HG03460 (cell line): ENCODE results near the gene COLQ.
"Not testable (repeated sequence)": the region's sequence is repeated elsewhere in the genome, so short reads cannot be mapped to it uniquely, and the experiment has no call there.

Experiments used
- ATAC-seq: cut with Tn5 transposase; IDR thresholded peaks from one replicate; pipeline ENCODE4 v1.9.1; 2021; ENCODE audit not compliant: unreplicated experiment

Gene COLQ

DNA sequence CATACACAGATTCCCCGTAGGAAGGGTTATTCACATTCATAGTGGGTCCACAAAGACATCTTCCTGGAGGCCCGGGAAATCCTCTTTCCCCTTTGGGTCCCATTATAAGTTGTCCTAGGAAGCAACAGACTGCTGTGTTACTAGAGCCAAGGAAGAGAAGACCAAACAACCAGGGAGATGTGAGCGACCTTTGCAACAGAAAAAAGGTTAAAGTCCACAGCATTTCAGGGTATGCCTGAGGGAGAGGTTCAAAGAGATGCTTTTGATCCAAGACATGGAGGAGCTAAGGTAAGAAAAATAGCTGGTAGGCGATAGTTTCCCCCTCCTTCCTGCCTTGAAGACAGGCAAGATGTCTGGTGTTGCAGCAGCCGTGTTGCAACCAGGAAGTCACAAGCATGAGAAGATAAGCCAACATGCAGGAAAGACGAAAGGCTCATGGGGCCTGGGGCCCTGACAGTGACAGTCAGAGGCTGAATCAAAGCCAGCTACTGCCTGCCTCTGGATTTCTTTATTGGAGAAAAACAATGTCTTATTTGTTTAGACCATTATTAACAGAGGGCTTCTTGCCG, 63.2 kb downstream of the COLQ start:
- no peak for ATAC-seq

DNA sequence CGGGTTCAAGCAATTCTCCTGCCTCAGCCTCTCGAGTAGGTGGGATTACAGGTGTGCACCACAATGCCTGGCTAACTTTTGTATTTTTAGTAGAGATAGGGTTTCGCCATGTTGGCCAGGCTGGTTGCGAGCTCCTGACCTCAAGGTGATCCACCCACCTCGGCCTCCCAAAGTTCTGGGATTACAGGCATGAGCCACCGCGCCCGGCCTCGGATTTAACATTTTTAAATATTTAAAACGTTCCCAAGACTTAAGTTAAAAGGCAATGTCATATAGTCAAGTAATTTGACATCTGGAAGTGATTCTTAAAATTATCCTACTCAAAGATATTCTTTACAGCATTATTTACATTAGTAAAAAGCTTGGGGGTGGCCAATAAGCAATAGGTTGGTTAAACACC, 64.6 kb downstream of the COLQ start:
- ATAC-seq = not testable (repeated sequence)

GRCh38 chr3:15456321-15456720, 65.2 kb downstream of the COLQ start:
- ATAC-seq = no peak

DNA sequence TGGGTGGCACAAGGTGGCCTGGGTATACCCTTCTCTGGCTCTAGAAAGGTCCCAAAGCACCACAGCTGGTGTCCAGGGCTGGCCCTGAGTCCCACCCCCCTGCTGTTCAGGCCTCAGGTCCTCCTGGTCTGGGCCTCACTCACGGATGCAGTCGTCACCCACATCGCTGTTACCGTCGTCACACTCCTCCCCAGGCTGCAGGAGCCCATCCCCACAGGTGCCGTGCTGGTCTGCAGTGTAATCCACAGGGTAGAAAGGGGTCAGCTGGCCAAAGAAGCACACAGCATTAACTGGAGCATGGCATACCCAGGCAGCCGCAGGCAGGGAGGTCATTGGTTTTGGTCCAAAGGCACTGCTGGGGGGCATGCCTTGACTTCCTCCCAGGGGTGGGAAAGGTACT, 65.8 kb downstream of the COLQ start:
- no peak for ATAC-seq

GRCh38 chr3:15454965-15455364, 66.5 kb downstream of the COLQ start:
- ATAC-seq = no peak

- no peak for ATAC-seq
Measured at GRCh38 chr3:15453991-15454625, 67.4 kb downstream of the COLQ start.

GRCh38 chr3:15453501-15453900, 68.0 kb downstream of the COLQ start:
- no peak for ATAC-seq

- no peak for ATAC-seq
Measured at GRCh38 chr3:15452961-15453360, 68.5 kb downstream of the COLQ start.

- no peak for ATAC-seq
Measured at GRCh38 chr3:15452156-15452555, 69.3 kb downstream of the COLQ start.

DNA sequence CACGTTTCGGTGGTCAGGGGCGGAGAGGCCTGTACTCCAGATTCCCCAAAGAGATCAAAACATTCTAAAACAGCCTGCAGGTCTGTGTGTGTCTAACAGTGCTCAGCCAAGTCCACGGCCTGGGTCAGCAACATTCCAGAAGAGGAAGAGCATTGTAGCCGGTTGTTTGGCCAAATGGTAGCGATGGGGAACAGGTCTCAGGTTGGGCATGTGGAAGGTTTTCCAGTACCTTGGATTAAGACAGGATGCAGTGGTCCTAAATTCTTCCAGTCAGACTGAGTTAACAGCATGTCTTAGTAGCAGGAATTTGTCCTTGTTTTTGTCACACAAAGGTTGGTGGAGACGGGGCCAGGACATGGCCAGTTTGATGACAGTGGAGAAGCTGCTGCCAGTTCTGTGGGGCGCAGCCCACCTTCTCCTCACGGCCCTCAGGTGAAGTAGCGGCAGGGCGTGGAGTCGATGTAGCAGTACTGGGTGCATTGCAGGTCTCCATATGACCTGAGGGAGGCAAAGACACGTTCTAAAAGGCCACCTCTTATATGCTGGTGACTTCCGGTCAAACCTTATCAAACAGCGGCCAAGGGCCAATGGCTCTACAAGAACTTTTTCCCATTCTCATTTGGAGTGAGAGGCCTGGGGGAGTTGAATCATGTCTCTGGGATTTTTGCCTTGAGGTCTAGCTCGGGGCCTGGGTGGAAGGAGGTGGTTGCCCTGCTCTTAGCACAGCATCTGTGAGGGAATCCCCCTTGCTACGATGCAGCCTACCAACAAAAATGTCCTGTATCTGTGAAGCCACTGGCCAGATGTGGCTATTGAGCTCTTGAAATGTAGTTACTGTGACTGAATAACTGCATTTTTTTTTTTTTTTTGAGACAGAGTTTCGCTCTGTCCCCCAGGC, 70.0 kb downstream of the COLQ start:
- no peak for ATAC-seq

GRCh38 chr3:15450438-15451215, 70.9 kb downstream of the COLQ start:
- no peak for ATAC-seq

GRCh38 chr3:15449489-15450224, 71.8 kb downstream of the COLQ start:
- no peak for ATAC-seq

GRCh38 chr3:15443826-15444524, 77.5 kb downstream of the COLQ start:
- no peak for ATAC-seq

- ATAC-seq = no peak
Measured at GRCh38 chr3:15440891-15441290, 80.6 kb downstream of the COLQ start.

DNA sequence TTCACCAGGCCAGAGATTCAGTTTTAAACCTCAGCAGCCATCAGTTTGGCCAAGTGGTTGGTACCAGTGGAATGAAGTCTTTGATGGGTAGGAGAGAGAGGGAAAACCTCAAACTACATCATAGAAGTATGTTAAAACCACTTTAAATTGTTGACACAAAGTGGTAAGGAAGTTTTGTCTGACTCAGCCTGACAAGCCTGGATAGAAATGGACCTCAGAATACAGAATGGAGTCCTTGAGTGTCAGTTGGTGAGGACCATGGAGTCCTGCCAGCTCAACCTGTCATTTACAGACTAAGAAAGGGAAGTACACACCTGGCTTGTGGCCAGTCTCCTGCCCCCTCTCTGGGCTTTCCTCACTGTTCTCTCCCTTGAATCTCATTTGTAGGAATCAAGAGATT, 82.0 kb downstream of the COLQ start:
- no peak for ATAC-seq

DNA sequence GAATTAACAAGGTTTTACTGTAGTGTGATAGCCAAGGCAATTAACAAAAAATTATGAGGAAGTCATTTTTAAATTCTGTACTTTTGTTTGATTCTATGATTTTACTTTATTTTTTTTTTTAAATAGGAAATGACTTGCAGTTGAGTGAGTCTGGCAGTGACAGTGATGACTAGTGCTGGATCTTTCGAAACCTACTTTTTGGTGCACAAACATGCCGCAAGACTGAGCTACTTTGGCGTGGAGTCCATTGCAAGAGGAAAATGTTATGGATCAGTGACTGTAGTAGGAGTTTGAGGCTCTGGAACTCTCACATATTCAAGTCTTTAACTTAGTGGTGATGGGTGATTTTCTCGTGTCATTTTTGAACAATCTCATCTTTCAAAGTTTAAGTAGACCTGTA, 82.5 kb downstream of the COLQ start:
- ATAC-seq = no peak

- ATAC-seq = no peak
Measured at GRCh38 chr3:15436246-15436645, 85.3 kb downstream of the COLQ start.

DNA sequence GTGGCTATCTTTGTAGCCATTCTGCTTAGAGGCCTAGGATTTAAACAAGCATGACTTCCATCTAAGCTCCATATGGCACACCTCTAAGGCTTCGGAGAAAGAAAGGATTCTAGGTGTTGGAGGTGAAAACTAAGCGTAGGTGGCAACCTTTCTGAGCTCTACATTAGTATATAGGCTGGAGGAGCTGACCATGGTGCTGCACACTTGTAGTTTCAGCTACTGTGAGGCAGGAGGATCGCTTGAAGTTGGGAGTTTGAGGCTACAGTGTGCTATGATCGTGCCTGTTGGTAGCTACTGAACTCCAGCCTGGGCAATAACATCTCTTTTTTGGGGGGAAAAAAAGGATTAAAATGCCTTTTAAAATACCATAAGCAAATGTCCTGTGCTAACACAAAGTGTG, 86.8 kb downstream of the COLQ start:
- ATAC-seq = no peak

- ATAC-seq = no peak
Measured at GRCh38 chr3:15433531-15433930, 88.0 kb downstream of the COLQ start.

- no peak for ATAC-seq
Measured at GRCh38 chr3:15431256-15431837, 90.2 kb downstream of the COLQ start.
